Ishikawa (cell line): ENCODE results near the gene EPHA2.

Source experiments
- FOXM1 ChIP-seq: IDR thresholded peaks from 2 replicates; pipeline ENCODE4 v1.6.1; 2012; ENCODE audit warnings: low read depth, borderline replicate concordance
- YY1 ChIP-seq: IDR thresholded peaks from 2 replicates; pipeline ENCODE4 v1.6.1; 2012; ENCODE audit warnings: low read depth

DNA sequence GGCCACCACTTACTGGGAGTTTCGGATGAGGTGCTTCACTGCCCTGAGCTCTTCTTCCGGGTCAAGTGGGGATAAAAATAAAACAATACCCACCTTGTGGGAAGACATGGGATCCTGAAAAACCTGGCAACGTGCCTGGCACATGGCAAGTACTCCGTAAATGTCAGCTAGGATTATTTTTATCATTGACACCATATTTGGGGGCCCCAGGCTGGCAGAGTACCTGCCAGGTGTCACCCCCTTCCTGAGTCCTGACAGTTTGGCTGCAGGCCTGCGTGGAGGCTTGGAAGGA is 9.2 kb upstream of the EPHA2 start:
- TF ChIP-seq FOXM1 (no peak), YY1 (no peak)
